ENCODE results near the gene MRPS10.
"Not testable (repeated sequence)": the region's sequence is repeated elsewhere in the genome, so short reads cannot be mapped to it uniquely, and the experiment has no call there.

Gene MRPS10

GRCh38 chr6:42227173-42227850, 9.7 kb upstream of the MRPS10 start:
- H3K27ac Mint-ChIP-seq, result no peak overlapping the region
- no peak overlapping the region for H3K4me3 Mint-ChIP-seq

GRCh38 chr6:42226645-42227143, 9.0 kb upstream of the MRPS10 start:
- Mint-ChIP-seq H3K4me3 (no peak overlapping the region), H3K4me1 (peaks cover 7% of the 10 kb centered on the region)

More at GRCh38 chr6:42227173-42227850, 9.7 kb upstream of the MRPS10 start:
- H3K4me1 Mint-ChIP-seq, result peaks cover 7% of the 10 kb centered on the region
- no peaks in the 10 kb centered on the region for H3K27me3 Mint-ChIP-seq
- no peak for ATAC-seq
- no peaks in the 10 kb centered on the region for H3K9me3 Mint-ChIP-seq
- peaks cover 15% of the 10 kb centered on the region for H3K36me3 Mint-ChIP-seq

GRCh38 chr6:42226161-42226611, 8.5 kb upstream of the MRPS10 start:
- no peaks in the 10 kb centered on the region for H3K9me3 Mint-ChIP-seq
- peaks cover 8% of the 10 kb centered on the region for H3K4me1 Mint-ChIP-seq
- H3K27me3 Mint-ChIP-seq, result no peaks in the 10 kb centered on the region
- H3K36me3 Mint-ChIP-seq, result peaks cover 15% of the 10 kb centered on the region
- ATAC-seq, result no peak
- no peak overlapping the region for H3K27ac Mint-ChIP-seq
- H3K4me3 Mint-ChIP-seq, result no peak overlapping the region

More at GRCh38 chr6:42226645-42227143, 9.0 kb upstream of the MRPS10 start:
- Mint-ChIP-seq H3K36me3 (peaks cover 15% of the 10 kb centered on the region), H3K27me3 (no peaks in the 10 kb centered on the region), H3K9me3 (no peaks in the 10 kb centered on the region), H3K27ac (no peak overlapping the region)
- no peak for ATAC-seq

- Mint-ChIP-seq H3K9me3 (no peaks in the 10 kb centered on the region), H3K36me3 (peaks cover 15% of the 10 kb centered on the region), H3K27me3 (no peaks in the 10 kb centered on the region), H3K4me3 (no peak overlapping the region), H3K27ac (no peak overlapping the region), H3K4me1 (peaks cover 14% of the 10 kb centered on the region)
- ATAC-seq, result no peak
These were observed 7.8 kb upstream of the MRPS10 start for GRCh38 chr6:42225419-42225818.

- Mint-ChIP-seq H3K4me3 (no peak overlapping the region), H3K27me3 (no peaks in the 10 kb centered on the region), H3K36me3 (peaks cover 15% of the 10 kb centered on the region), H3K4me1 (peaks cover 14% of the 10 kb centered on the region), H3K9me3 (no peaks in the 10 kb centered on the region), H3K27ac (peak overlapping the region; percentile 57)
- ATAC-seq, result no peak
These were observed 7.3 kb upstream of the MRPS10 start for GRCh38 chr6:42225029-42225339.

GRCh38 chr6:42224222-42225028, 6.8 kb upstream of the MRPS10 start:
- H3K27ac Mint-ChIP-seq, result peak overlapping the region; percentile 57
- peak; percentile 95 for ATAC-seq

GRCh38 chr6:42222448-42222847, 4.8 kb upstream of the MRPS10 start:
- ATAC-seq, result no peak
- no peaks in the 10 kb centered on the region for H3K36me3 Mint-ChIP-seq
- no peaks in the 10 kb centered on the region for H3K9me3 Mint-ChIP-seq
- H3K4me1 Mint-ChIP-seq, result peaks cover 18% of the 10 kb centered on the region
- H3K27me3 Mint-ChIP-seq, result no peaks in the 10 kb centered on the region
- no peak overlapping the region for H3K4me3 Mint-ChIP-seq
- no peak overlapping the region for H3K27ac Mint-ChIP-seq

More at GRCh38 chr6:42224222-42225028, 6.8 kb upstream of the MRPS10 start:
- Mint-ChIP-seq H3K9me3 (no peaks in the 10 kb centered on the region), H3K4me1 (peaks cover 14% of the 10 kb centered on the region), H3K36me3 (peaks cover 13% of the 10 kb centered on the region), H3K4me3 (peak overlapping the region; percentile 7), H3K27me3 (no peaks in the 10 kb centered on the region)

- no peak overlapping the region for H3K27ac Mint-ChIP-seq
- H3K9me3 Mint-ChIP-seq, result no peaks in the 10 kb centered on the region
- peaks cover 22% of the 10 kb centered on the region for H3K4me1 Mint-ChIP-seq
- no peaks in the 10 kb centered on the region for H3K36me3 Mint-ChIP-seq
- H3K27me3 Mint-ChIP-seq, result no peaks in the 10 kb centered on the region
- H3K4me3 Mint-ChIP-seq, result no peak overlapping the region
- ATAC-seq, result no peak
These were observed 3.9 kb upstream of the MRPS10 start for GRCh38 chr6:42221546-42221945.

- Mint-ChIP-seq H3K9me3 (no peaks in the 10 kb centered on the region), H3K27ac (no peak overlapping the region), H3K4me3 (no peak overlapping the region), H3K27me3 (no peaks in the 10 kb centered on the region), H3K36me3 (no peaks in the 10 kb centered on the region), H3K4me1 (peaks cover 29% of the 10 kb centered on the region)
- no peak for ATAC-seq
These were observed 3.1 kb upstream of the MRPS10 start for GRCh38 chr6:42220807-42221206.

GRCh38 chr6:42217157-42217518, 523 bp downstream of the MRPS10 start:
- ATAC-seq, result no peak
- no peaks in the 10 kb centered on the region for H3K27me3 Mint-ChIP-seq
- H3K27ac Mint-ChIP-seq, result peak overlapping the region; percentile 89
- H3K36me3 Mint-ChIP-seq, result peaks cover 11% of the 10 kb centered on the region
- peak overlapping the region; percentile 90 for H3K4me3 Mint-ChIP-seq
- H3K9me3 Mint-ChIP-seq, result no peaks in the 10 kb centered on the region
- H3K4me1 Mint-ChIP-seq, result peaks cover 34% of the 10 kb centered on the region

- ATAC-seq, H3K9me3 Mint-ChIP-seq, H3K27ac Mint-ChIP-seq, H3K27me3 Mint-ChIP-seq: not testable (repeated sequence)
- peaks cover 11% of the 10 kb centered on the region for H3K36me3 Mint-ChIP-seq
- H3K4me3 Mint-ChIP-seq, result peak overlapping the region; percentile 59
- peaks cover 40% of the 10 kb centered on the region for H3K4me1 Mint-ChIP-seq
These were observed 1.2 kb downstream of the MRPS10 start for GRCh38 chr6:42216495-42216894.

- no peak overlapping the region for H3K27ac Mint-ChIP-seq
- H3K27me3 Mint-ChIP-seq, result no peaks in the 10 kb centered on the region
- no peaks in the 10 kb centered on the region for H3K9me3 Mint-ChIP-seq
- no peak for ATAC-seq
- H3K4me1 Mint-ChIP-seq, result peaks cover 31% of the 10 kb centered on the region
- no peak overlapping the region for H3K4me3 Mint-ChIP-seq
- H3K36me3 Mint-ChIP-seq, result peaks cover 19% of the 10 kb centered on the region
These were observed 5.2 kb downstream of the MRPS10 start for GRCh38 chr6:42212442-42212841.

GRCh38 chr6:42211726-42212125, 5.9 kb downstream of the MRPS10 start:
- Mint-ChIP-seq H3K27me3 (no peaks in the 10 kb centered on the region), H3K9me3 (no peaks in the 10 kb centered on the region), H3K4me3 (no peak overlapping the region), H3K27ac (no peak overlapping the region), H3K4me1 (peaks cover 30% of the 10 kb centered on the region), H3K36me3 (peaks cover 20% of the 10 kb centered on the region)
- peak; percentile 34 for ATAC-seq

GRCh38 chr6:42210551-42210950, 7.1 kb downstream of the MRPS10 start:
- Mint-ChIP-seq H3K4me1 (peaks cover 21% of the 10 kb centered on the region), H3K4me3 (no peak overlapping the region), H3K9me3 (no peaks in the 10 kb centered on the region), H3K36me3 (peaks cover 27% of the 10 kb centered on the region), H3K27ac (no peak overlapping the region), H3K27me3 (no peaks in the 10 kb centered on the region)
- no peak for ATAC-seq

GRCh38 chr6:42207559-42207958, 10.1 kb downstream of the MRPS10 start:
- not testable (repeated sequence) for H3K4me3 Mint-ChIP-seq, H3K9me3 Mint-ChIP-seq, ATAC-seq, H3K27ac Mint-ChIP-seq, H3K27me3 Mint-ChIP-seq
- H3K36me3 Mint-ChIP-seq, result peaks cover 31% of the 10 kb centered on the region
- H3K4me1 Mint-ChIP-seq, result peaks cover 13% of the 10 kb centered on the region

Measured in stimulated activated memory B cell treated with anti-CD40 and anti-IgM and Interleukin-4, amounts not matched to agents 10 μg/mL and 1 μg/mL and 100 μg/mL, for 72 hours (primary cell).